Activated naive CD4-positive, alpha-beta T cell treated with Interleukin-2 at 50 U/mL for 16 hours (primary cell): ENCODE measurements around the gene MLN.

Experiments
- DNase-seq: peaks from one replicate; pipeline ENCODE4 v3.0.0-alpha.2; 2020

The MLN gene

DNA sequence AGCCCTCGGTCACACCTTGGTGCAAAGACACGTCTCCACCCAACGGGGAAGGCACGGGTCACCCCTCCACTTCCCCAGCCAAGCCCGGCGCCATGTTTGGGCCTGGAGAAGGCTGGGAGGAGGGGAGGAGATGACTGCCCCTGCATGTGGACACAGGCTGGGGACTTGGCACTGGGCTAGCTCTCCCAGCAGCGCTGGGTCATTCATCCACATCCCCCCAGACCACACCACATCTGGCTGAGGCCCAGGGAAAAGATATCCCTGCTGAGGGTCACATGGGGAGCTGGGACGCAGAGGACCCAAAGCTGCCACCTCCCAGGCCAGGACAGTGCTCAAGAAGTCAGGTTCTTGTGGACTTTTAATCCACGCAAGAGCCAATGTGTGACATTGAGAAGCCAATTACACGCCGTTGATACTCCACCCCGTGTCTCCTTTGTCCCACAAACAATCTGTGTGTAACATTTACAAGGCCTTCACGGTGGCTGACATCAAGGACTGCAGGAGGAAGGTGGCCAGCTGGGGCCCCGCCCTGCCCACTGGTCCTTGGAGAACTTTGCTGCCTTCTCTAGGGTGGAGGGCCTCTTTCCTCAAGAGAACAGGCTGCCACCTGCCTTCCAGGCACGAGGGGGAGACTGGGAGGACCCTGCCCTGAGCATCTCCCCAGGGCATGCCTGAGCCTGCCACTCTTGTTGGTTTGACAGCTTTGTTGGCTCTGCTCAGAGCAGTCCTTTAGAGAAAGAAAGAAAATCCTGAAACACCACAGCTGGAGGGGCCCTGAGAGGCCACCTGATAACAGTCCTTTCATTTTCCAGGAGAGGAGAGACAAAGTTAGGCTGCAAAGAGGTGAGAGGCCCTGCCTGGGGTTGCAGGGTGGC lies 51.8 kb downstream of the MLN start:
- no peak for DNase-seq

GRCh38 chr6:33750244-33750991 lies 53.4 kb downstream of the MLN start:
- no peak for DNase-seq

DNA sequence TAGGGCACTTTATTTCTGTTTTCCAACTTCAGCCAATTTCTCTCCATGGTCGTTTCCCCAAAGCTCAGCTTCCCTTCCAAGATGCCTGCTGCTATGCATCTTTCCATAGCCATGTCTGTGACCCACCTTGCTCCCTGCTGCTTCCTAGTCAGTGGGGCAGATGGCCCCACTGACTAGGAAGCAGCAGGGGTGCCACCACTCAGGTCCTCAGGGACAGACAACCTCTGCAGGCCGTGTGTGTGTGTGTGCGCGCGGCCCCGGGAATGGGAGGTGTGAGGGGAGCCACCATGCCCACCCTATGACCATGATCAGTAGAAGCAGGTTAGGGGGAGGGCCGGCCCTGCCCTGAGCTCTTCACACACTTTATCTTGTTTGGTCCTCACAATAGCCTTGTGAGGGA lies 54.4 kb downstream of the MLN start:
- DNase-seq: no peak

DNA sequence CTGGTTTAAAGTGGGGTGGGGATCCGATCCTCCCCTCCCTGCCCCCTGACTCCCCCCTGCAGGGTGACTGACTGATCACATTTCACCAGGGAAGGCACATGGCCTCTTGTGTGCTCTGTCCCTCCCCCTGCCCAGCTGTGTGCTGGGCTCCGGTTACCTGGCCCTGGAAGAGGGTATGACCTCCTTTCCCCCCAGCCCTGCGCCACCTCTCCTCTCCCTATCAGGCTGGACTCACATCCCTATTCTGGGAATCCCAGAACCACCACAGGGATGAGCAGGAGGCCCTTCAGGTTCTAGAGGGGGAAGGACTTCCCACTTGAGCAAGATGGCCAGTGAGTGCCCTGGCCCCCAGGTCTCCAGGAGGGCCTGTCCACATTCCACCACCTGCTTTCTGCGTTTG lies 55.0 kb downstream of the MLN start:
- DNase-seq: no peak

GRCh38 chr6:33747823-33748222 lies 56.0 kb downstream of the MLN start:
- DNase-seq: no peak

- no peak for DNase-seq
Observed at GRCh38 chr6:33746651-33747100, 57.1 kb downstream of the MLN start, which contains the start of gene IP6K3. Gene IP6K3, minus strand, starts transcription at chr6:33746905. Its CDS starts 11,429 bp downstream, at chr6:33735476.

- DNase-seq: no peak
Observed at GRCh38 chr6:33746036-33746600, 57.7 kb downstream of the MLN start.

GRCh38 chr6:33745548-33745947 lies 58.3 kb downstream of the MLN start:
- DNase-seq: no peak

GRCh38 chr6:33744895-33745546 lies 58.8 kb downstream of the MLN start:
- DNase-seq: no peak
